T-cell (primary cell): ENCODE data around the gene ANKRD34C. TPM values are rescaled to one million over a fixed set of nuclear protein-coding genes. Genes with fewer than 3 reads are reported as not detected.

Experiments
- ATAC-seq, 4 experiments: fragments of 200-7000 bp in 3 of 4; fragments of 150-1000 bp in 1 of 4; cut with Tn5 transposase; replicated peaks in 1 of 4; 1 replicate in 3 of 4; 2 replicates in 1 of 4; pipeline ENCODE4 v1.10.0; 2021; ENCODE audit warnings: moderate library complexity in 3 of 4, mild to moderate bottlenecking in 2 of 4, moderate number of reproducible peaks in 1 of 4
- CTCF ChIA-PET, 2 donors: fragments of 300-600 bp; sonication (Branson Sonifier 250); formaldehyde crosslinking; loops; one replicate each; lab custom pipeline; 2022; ENCODE audit warnings: antibody characterized with exemption in 2 of 2; lab: Charles Lee
- POLR2A ChIA-PET, 2 donors: fragments of 300-600 bp; sonication (Branson Sonifier 250); formaldehyde crosslinking; loops; one replicate each; lab custom pipeline; 2022; ENCODE audit warnings: antibody characterized with exemption in 2 of 2; lab: Charles Lee
- DNase-seq, 35 experiments: peaks; one replicate each; pipeline versions ENCODE4 v3.0.0 to v3.0.0-alpha.2; 2013 to 2023
- H3K27ac ChIP-seq: one replicate; pipeline ENCODE4 v1.5.1; 2013; ENCODE audit warnings: low read length
- H3K27me3 ChIP-seq, 2 experiments: replicated peaks in 1 of 2; 1 replicate in 1 of 2; 2 replicates in 1 of 2; pipeline versions ENCODE4 v1.6.1 to v1.7.0; 2013; ENCODE audit warnings: low read length in 1 of 2, mixed read lengths in 1 of 2; ENCODE audit not compliant: control insufficient read depth in 2 of 2, insufficient read depth in 2 of 2; ENCODE audit errors: extremely low read depth in 1 of 2
- H3K36me3 ChIP-seq, 2 donors: 1 replicate in 1 of 2; 2 replicates in 1 of 2; pipeline versions ENCODE4 v1.6.1 to v1.7.0; 2013; ENCODE audit warnings: low read length in 1 of 2; ENCODE audit not compliant: control insufficient read depth in 2 of 2, insufficient read depth in 1 of 2; ENCODE audit errors: extremely low read depth in 1 of 2
- H3K4me1 ChIP-seq, 2 experiments: 1 replicate in 1 of 2; 2 replicates in 1 of 2; pipeline versions ENCODE4 v1.6.1 to v1.7.0; 2013; ENCODE audit warnings: low read length in 2 of 2, mixed read lengths in 1 of 2; ENCODE audit not compliant: insufficient read depth in 2 of 2, control insufficient read depth in 1 of 2; ENCODE audit errors: extremely low read depth in 1 of 2
- H3K4me3 ChIP-seq, 2 donors: 1 replicate in 1 of 2; 2 replicates in 1 of 2; pipeline versions ENCODE4 v1.5.1 to v1.7.0; 2013; ENCODE audit warnings: mild to moderate bottlenecking in 2 of 2, low read length in 1 of 2, moderate library complexity in 1 of 2; ENCODE audit not compliant: control insufficient read depth in 1 of 2; ENCODE audit errors: extremely low read depth in 1 of 2
- H3K9me3 ChIP-seq: 2 replicates; pipeline ENCODE4 v1.7.0; 2013
- H3K27ac Mint-ChIP-seq, 2 donors: one replicate each; pipeline ENCODE4 v1.8.0; 2020 to 2021; ENCODE audit warnings: mild to moderate bottlenecking in 2 of 2, mixed read lengths in 2 of 2
- H3K27me3 Mint-ChIP-seq, 2 donors: one replicate each; pipeline ENCODE4 v1.8.0; 2021 to 2022; ENCODE audit warnings: mixed read lengths in 2 of 2
- H3K36me3 Mint-ChIP-seq: one replicate; pipeline ENCODE4 v1.8.0; 2021; ENCODE audit warnings: mixed read lengths
- H3K4me1 Mint-ChIP-seq, 3 donors: one replicate each; pipeline ENCODE4 v1.8.0; 2020 to 2022; ENCODE audit warnings: mixed read lengths in 3 of 3, mild to moderate bottlenecking in 1 of 3
- H3K4me3 Mint-ChIP-seq, 3 donors: one replicate each; pipeline ENCODE4 v1.8.0; 2020 to 2022; ENCODE audit warnings: mild to moderate bottlenecking in 3 of 3, mixed read lengths in 3 of 3, moderate library complexity in 3 of 3
- H3K9me3 Mint-ChIP-seq, 3 donors: one replicate each; pipeline ENCODE4 v1.8.0; 2020 to 2022; ENCODE audit warnings: mixed read lengths in 3 of 3
- WGBS: methylation state at CpG from one replicate; pipeline ENCODE4 v1.1.5; 2013; ENCODE audit warnings: missing lambda C conversion rate; ENCODE audit not compliant: insufficient coverage; 5-methylcytosine and 5-hydroxymethylcytosine counted together
- total RNA-seq, 35 experiments: library from RNA in 6 of 35; stranded (reverse) in 6 of 35; fragments of 120-200 nt in 1 of 35; gene quantifications; one replicate each; pipeline versions ENCODE4 v1.2.1 to v1.2.4 and lab custom pipeline; 2013 to 2026

The ANKRD34C gene
- total RNA-seq: not detected
- total RNA-seq (2013): not detected
- 0 reads per million in 29 experiments for total RNA-seq (lab: John Stamatoyannopoulos, UW)

- ChIA-PET CTCF (no interaction called here), POLR2A (no interaction called here)
- Histone ChIP-seq H3K4me3 (no peak within 1 kb of the TSS), H3K36me3 (no peaks in the 10 kb centered on the region), H3K4me1 (peaks cover 0 to 6% of the 10 kb centered on the region in 2 experiments), H3K9me3 (no peaks in the 10 kb centered on the region), H3K27ac (no peak within 1 kb of the TSS), H3K27me3 (peaks cover 14 to 24% of the 10 kb centered on the region in 2 experiments)
- 17% methylated on average over 37 of the region's 56 CpGs for WGBS
- Mint-ChIP-seq H3K27ac (no peak within 1 kb of the TSS), H3K9me3 (peaks cover 3 to 15% (median 11%) of the 10 kb centered on the region in 3 donors), H3K36me3 (no peaks in the 10 kb centered on the region), H3K27me3 (peaks cover 57 to 69% of the 10 kb centered on the region in 2 donors), H3K4me3 (no peak within 1 kb of the TSS), H3K4me1 (peaks cover 0 to 5% (median 0%) of the 10 kb centered on the region in 3 donors)
- no peak for DNase-seq
- ATAC-seq: no peak
Measured at GRCh38 chr15:79282371-79283251, at the start of gene ANKRD34C. Gene ANKRD34C, plus strand, starts transcription at chr15:79282722. Its CDS starts 10,563 bp downstream, at chr15:79293285.

- no peak overlapping the region for H3K27ac ChIP-seq
- no peak for ATAC-seq
Measured at GRCh38 chr15:79233236-79233635, 49.3 kb upstream of the ANKRD34C start.

GRCh38 chr15:79240036-79240435 lies 42.5 kb upstream of the ANKRD34C start:
- WGBS: 100% methylated on average over 1 of the region's 3 CpGs
- Mint-ChIP-seq H3K27me3 (peaks cover 21 to 41% of the 10 kb centered on the region in 2 donors), H3K36me3 (no peaks in the 10 kb centered on the region), H3K4me1 (no peaks in the 10 kb centered on the region), H3K4me3 (no peak overlapping the region), H3K9me3 (no peaks in the 10 kb centered on the region), H3K27ac (no peak overlapping the region)
- Histone ChIP-seq H3K9me3 (no peaks in the 10 kb centered on the region), H3K27me3 (peaks cover 0 to 18% of the 10 kb centered on the region in 2 experiments), H3K36me3 (no peaks in the 10 kb centered on the region), H3K4me3 (no peak overlapping the region), H3K27ac (no peak overlapping the region), H3K4me1 (no peaks in the 10 kb centered on the region)
- ATAC-seq: no peak
- CTCF ChIA-PET: no interaction called here
- no peak for DNase-seq
- POLR2A ChIA-PET: no interaction called here

More at GRCh38 chr15:79233236-79233635, 49.3 kb upstream of the ANKRD34C start:
- Histone ChIP-seq H3K36me3 (no peaks in the 10 kb centered on the region), H3K27me3 (peaks cover 0 to 9% of the 10 kb centered on the region in 2 experiments), H3K9me3 (no peaks in the 10 kb centered on the region), H3K4me3 (no peak overlapping the region), H3K4me1 (no peaks in the 10 kb centered on the region)
- peaks cover 4 to 24% (median 11%) of the 10 kb centered on the region in 3 donors for H3K9me3 Mint-ChIP-seq
- no peaks in the 10 kb centered on the region for H3K4me1 Mint-ChIP-seq
- ChIA-PET CTCF (no interaction called here), POLR2A (no interaction called here)
- no peak overlapping the region for H3K27ac Mint-ChIP-seq
- no peak overlapping the region for H3K4me3 Mint-ChIP-seq
- no peak for DNase-seq
- peaks cover 9 to 25% of the 10 kb centered on the region in 2 donors for H3K27me3 Mint-ChIP-seq
- WGBS: 75% methylated on average over 2 of the region's 6 CpGs
- no peaks in the 10 kb centered on the region for H3K36me3 Mint-ChIP-seq

GRCh38 chr15:79243723-79244122 lies 38.8 kb upstream of the ANKRD34C start:
- Histone ChIP-seq H3K4me1 (no peaks in the 10 kb centered on the region), H3K27ac (no peak overlapping the region), H3K27me3 (peaks cover 0 to 15% of the 10 kb centered on the region in 2 experiments), H3K4me3 (no peak overlapping the region), H3K36me3 (no peaks in the 10 kb centered on the region), H3K9me3 (no peaks in the 10 kb centered on the region)
- no peaks in the 10 kb centered on the region for H3K9me3 Mint-ChIP-seq
- WGBS: 88% methylated on average over 5 of the region's 11 CpGs
- ChIA-PET POLR2A (no interaction called here), CTCF (no interaction called here)
- DNase-seq (no peak), ATAC-seq (no peak)
- H3K27me3 Mint-ChIP-seq: peaks cover 18 to 25% of the 10 kb centered on the region in 2 donors
- H3K4me3 Mint-ChIP-seq: no peak overlapping the region
- no peaks in the 10 kb centered on the region for H3K4me1 Mint-ChIP-seq
- no peak overlapping the region for H3K27ac Mint-ChIP-seq
- H3K36me3 Mint-ChIP-seq: no peaks in the 10 kb centered on the region

GRCh38 chr15:79244876-79245275 lies 37.6 kb upstream of the ANKRD34C start:
- Histone ChIP-seq H3K4me3 (no peak overlapping the region), H3K9me3 (no peaks in the 10 kb centered on the region), H3K36me3 (no peaks in the 10 kb centered on the region), H3K4me1 (no peaks in the 10 kb centered on the region), H3K27ac (no peak overlapping the region), H3K27me3 (peaks cover 0 to 11% of the 10 kb centered on the region in 2 experiments)
- CTCF ChIA-PET: no interaction called here
- Mint-ChIP-seq H3K4me3 (no peak overlapping the region), H3K27ac (no peak overlapping the region), H3K36me3 (no peaks in the 10 kb centered on the region), H3K9me3 (no peaks in the 10 kb centered on the region), H3K4me1 (no peaks in the 10 kb centered on the region), H3K27me3 (peaks cover 10 to 19% of the 10 kb centered on the region in 2 donors)
- 71% methylated on average over 2 of the region's 5 CpGs for WGBS
- no peak for DNase-seq
- POLR2A ChIA-PET: no interaction called here
- ATAC-seq: no peak

GRCh38 chr15:79248183-79248582 lies 34.3 kb upstream of the ANKRD34C start:
- WGBS: no CpG with 5 or more reads among the region's 2 CpGs
- ChIA-PET CTCF (no interaction called here), POLR2A (no interaction called here)
- H3K36me3 ChIP-seq: no peaks in the 10 kb centered on the region
- H3K27ac Mint-ChIP-seq: no peak overlapping the region
- no peaks in the 10 kb centered on the region for H3K4me1 ChIP-seq
- ATAC-seq (no peak), DNase-seq (no peak)
- H3K4me3 ChIP-seq: no peak overlapping the region
- no peaks in the 10 kb centered on the region for H3K9me3 ChIP-seq
- no peaks in the 10 kb centered on the region for H3K9me3 Mint-ChIP-seq
- H3K27me3 ChIP-seq: peaks cover 0 to 9% of the 10 kb centered on the region in 2 experiments
- no peaks in the 10 kb centered on the region for H3K36me3 Mint-ChIP-seq
- no peaks in the 10 kb centered on the region for H3K4me1 Mint-ChIP-seq
- H3K4me3 Mint-ChIP-seq: no peak overlapping the region
- peaks cover 10 to 15% of the 10 kb centered on the region in 2 donors for H3K27me3 Mint-ChIP-seq
- H3K27ac ChIP-seq: no peak overlapping the region
